ENCODE measurements around the gene ADRA2B.
A peak's percentile ranks its signal among the peaks of the same experiment; 100 is the strongest.
"Not testable (repeated sequence)": the region's sequence is repeated elsewhere in the genome, so short reads cannot be mapped to it uniquely, and the experiment has no call there.

The ADRA2B gene

DNA sequence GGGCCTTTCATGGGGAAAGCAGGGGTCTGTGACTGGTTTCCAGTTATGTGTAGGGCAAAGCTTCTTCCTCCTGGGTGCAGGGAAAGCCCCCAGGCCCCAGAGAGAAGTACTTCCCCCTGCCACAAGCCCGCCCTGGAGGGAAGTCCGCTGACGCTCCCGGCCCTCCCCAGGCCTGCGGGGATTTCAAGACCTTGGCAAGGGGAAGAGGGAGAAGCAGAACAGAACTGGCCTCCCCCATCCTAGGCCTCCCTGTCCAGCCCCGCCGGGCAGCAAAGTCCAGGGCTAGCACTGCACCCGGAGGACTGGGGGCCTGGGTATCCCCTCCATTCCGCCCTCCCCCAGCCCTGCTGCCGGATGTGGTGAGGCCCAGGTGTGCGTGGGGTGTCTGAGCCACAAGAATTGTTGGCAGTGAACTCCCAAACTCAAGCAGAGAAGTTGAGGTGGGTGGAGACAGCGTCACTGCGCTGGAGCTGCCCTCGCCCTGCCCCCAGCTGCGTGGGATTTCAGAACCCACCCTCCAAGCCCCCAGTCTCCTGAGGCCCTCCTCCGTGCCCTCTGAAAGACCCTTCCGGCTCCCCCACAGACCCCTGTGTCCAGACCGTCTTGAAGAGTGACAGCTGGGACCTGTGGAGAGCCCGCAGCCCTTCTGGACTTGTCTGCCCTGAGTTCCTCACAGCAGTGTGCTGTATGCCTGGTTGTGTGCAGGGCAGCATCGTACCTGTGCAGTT lies 29.9 kb upstream of the ADRA2B start:
- Mint-ChIP-seq H3K4me1 (peaks cover 76% of the 10 kb centered on the region), H3K9me3 (no peaks in the 10 kb centered on the region), H3K4me3 (peak overlapping the region; percentile 96), H3K36me3 (ENCODE audit: insufficient read depth) (peaks cover 55% of the 10 kb centered on the region), H3K27ac (ENCODE audit: low read depth) (peak overlapping the region; percentile 97), H3K27me3 (no peaks in the 10 kb centered on the region)
- DNase-seq (ENCODE audit: low spot score in 2 of 2) (peak; percentile 74 to 87), ATAC-seq (replicated peaks; ENCODE audit: extremely low read depth, poor library complexity, severe bottlenecking) (peak; percentile 44)

DNA sequence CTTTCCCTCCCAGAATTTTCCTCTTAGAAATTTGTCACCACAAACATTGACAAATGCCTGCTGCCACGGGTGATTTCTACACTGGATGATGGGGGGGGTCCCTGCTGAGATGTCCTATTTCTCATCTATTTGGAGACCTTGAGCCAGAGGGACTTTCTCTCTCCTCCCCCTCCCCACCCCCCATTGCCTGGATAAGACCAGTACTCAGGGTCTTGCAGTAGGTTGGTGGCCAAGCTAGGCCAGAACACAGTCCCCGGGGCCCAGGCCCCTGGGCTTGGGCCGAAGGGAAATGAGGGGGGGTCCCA lies 29.4 kb upstream of the ADRA2B start:
- DNase-seq (ENCODE audit: low spot score in 2 of 2): no peak
- Mint-ChIP-seq H3K9me3 (no peaks in the 10 kb centered on the region), H3K36me3 (ENCODE audit: insufficient read depth) (peaks cover 55% of the 10 kb centered on the region), H3K4me3 (peak overlapping the region; percentile 96), H3K27ac (ENCODE audit: low read depth) (peak overlapping the region; percentile 97), H3K4me1 (peaks cover 76% of the 10 kb centered on the region), H3K27me3 (no peaks in the 10 kb centered on the region)
- no peak for ATAC-seq (replicated peaks; ENCODE audit: extremely low read depth, poor library complexity, severe bottlenecking)

DNA sequence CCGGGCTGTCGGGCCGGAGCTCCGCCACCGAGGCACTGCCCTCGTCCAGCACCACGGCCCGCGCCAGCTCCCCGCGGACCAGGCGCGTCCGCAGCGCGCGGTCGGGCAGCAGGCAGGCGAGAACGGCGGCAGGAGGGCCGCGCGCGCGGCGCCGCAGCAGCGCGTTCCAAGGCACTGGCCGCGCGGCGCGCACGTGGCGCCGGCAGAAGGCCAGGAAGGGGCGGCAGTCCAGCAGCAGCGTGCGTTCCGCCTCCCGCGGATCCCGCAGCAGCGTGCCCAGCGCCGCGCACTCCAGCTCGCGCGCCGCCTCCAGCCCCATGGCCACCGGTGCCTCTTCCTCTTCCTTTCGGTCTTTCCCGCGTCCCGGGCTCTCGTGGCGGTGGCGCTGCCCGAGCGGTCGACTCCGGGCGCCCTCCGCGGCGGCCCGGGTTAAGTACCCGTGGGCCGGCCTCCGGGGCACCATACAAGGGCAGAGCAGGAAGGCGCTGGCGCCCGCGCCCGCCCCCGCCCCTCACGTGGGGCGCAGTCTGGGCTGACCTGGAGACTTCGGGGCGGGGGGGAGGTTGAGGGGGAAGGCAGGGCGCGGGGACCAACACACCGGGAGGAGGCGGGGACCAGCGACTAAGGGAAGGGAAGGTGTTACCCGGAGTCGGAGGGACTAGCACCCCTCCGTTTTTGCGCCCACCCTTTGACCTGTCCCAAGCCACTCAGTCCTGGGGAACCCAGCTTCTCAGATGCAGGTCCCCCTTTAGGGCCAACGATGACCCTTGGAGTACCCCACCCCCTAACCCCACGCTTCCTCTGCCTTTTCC lies 28.9 kb upstream of the ADRA2B start, which contains the start of gene DUSP2:
Gene DUSP2, minus strand, starts transcription at position 405 of the 812 bp plus-strand sequence. Its CDS starts 86 bp downstream, at position 319.
- peak within 1 kb of the TSS; percentile 96 for H3K4me3 Mint-ChIP-seq
- H3K27ac Mint-ChIP-seq (ENCODE audit: low read depth): peak within 1 kb of the TSS; percentile 97
- H3K27me3 Mint-ChIP-seq: no peaks in the 10 kb centered on the region
- peak; percentile 50 for ATAC-seq (replicated peaks; ENCODE audit: extremely low read depth, poor library complexity, severe bottlenecking)
- H3K4me1 Mint-ChIP-seq: peaks cover 76% of the 10 kb centered on the region
- H3K36me3 Mint-ChIP-seq (ENCODE audit: insufficient read depth): peaks cover 54% of the 10 kb centered on the region
- H3K9me3 Mint-ChIP-seq: no peaks in the 10 kb centered on the region
- peak; percentile 80 to 88 for DNase-seq (ENCODE audit: low spot score in 2 of 2)

DNA sequence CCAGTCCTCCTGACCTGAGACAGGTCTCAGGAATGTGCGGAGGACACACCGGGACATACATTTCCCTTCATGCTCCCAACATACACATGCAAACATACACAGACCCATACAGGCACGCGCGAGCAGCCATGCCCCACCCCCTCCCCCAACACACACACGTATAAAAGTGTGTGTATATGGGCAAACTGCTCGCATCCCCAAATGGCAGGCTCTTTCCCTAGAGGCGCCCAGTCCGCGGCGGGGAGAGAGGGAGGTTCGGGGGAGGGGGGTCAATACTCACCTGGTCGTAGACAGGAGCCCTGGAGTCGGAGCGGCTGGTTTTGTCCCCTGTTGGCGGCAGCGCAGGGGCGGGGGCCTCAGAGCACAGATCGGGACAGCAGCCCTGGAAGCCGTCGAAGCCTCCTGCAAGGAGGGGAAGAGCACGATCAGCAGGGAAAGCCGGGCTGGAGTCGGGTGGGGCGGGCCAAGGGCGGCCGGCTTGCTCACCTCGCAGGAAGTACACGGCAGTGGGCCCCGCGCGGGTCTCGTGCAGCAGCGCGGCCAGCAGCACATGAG lies 28.2 kb upstream of the ADRA2B start:
- ATAC-seq (replicated peaks; ENCODE audit: extremely low read depth, poor library complexity, severe bottlenecking) (no peak), DNase-seq (ENCODE audit: low spot score in 2 of 2) (no peak)
- H3K36me3 Mint-ChIP-seq (ENCODE audit: insufficient read depth): peaks cover 54% of the 10 kb centered on the region
- peak overlapping the region; percentile 96 for H3K4me3 Mint-ChIP-seq
- H3K4me1 Mint-ChIP-seq: peaks cover 76% of the 10 kb centered on the region
- H3K27me3 Mint-ChIP-seq: no peaks in the 10 kb centered on the region
- peak overlapping the region; percentile 97 for H3K27ac Mint-ChIP-seq (ENCODE audit: low read depth)
- H3K9me3 Mint-ChIP-seq: no peaks in the 10 kb centered on the region

DNA sequence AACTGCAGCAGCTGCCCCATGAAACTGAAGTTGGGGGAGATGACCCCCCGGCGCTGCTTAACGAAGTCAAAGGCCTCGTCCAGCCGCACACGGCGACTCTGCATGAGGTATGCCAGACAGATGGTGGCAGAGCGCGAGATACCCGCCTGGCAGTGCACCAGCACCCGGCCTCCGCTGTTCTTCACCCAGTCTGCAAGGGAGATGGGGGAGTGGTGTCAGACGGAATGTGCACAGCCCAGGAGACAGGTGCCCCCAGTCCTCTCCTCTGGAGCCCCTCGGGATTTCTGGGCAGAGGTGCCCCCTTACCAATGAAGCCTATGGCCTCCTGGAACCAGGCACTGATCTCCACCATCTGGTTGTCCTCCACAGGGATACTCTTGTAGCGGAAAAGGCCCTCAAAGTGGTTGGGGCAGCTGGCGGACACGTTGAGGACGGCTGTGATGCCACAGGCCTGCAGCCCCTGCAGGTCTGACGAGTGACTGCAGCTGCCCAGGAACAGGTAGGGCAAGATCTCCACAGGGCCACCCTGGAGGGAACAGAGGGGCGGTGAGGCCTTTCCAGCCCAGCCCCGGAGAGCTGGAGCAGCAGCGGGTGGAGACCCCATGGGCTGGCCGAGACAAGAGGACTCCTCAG lies 27.6 kb upstream of the ADRA2B start:
- DNase-seq (ENCODE audit: low spot score in 2 of 2): no peak
- peaks cover 54% of the 10 kb centered on the region for H3K36me3 Mint-ChIP-seq (ENCODE audit: insufficient read depth)
- ATAC-seq (replicated peaks; ENCODE audit: extremely low read depth, poor library complexity, severe bottlenecking): no peak
- peaks cover 75% of the 10 kb centered on the region for H3K4me1 Mint-ChIP-seq
- peak overlapping the region; percentile 97 for H3K27ac Mint-ChIP-seq (ENCODE audit: low read depth)
- H3K27me3 Mint-ChIP-seq: no peaks in the 10 kb centered on the region
- no peaks in the 10 kb centered on the region for H3K9me3 Mint-ChIP-seq
- H3K4me3 Mint-ChIP-seq: peak overlapping the region; percentile 96

DNA sequence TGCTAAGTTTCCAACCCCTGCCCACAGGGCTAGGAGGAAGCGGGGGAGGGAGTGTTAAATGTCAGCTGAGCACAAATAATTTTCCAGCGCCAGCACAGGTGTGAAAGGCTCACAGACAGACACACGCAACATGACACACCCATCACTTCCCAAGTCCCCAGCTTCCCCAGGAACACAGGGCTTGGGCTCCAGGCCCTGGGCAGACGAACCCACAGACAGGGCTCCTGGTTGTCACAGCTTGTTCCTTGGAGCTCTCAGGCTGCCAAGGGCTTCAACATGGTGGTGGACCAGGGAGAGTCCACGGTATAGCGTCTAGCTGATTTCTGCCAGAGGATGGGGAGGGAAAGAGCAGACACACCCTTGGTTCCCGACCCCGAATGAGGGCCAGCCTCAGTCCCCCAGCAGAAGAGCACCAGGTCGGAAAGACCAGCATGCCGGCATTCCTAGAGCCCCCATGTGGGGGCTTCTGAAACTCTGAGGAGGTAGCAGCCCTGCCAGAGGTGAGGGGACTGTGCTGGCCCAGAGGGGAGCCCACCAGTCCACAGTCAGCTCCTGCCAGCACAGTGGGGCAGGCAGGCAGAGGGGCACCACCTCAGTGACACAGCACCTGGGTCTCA lies 27.0 kb upstream of the ADRA2B start:
- Mint-ChIP-seq H3K9me3 (no peaks in the 10 kb centered on the region), H3K4me3 (peak overlapping the region; percentile 96), H3K27ac (ENCODE audit: low read depth) (peak overlapping the region; percentile 97), H3K36me3 (ENCODE audit: insufficient read depth) (peaks cover 53% of the 10 kb centered on the region), H3K4me1 (peaks cover 75% of the 10 kb centered on the region), H3K27me3 (no peaks in the 10 kb centered on the region)
- ATAC-seq (replicated peaks; ENCODE audit: extremely low read depth, poor library complexity, severe bottlenecking) (no peak), DNase-seq (ENCODE audit: low spot score in 2 of 2) (no peak)

DNA sequence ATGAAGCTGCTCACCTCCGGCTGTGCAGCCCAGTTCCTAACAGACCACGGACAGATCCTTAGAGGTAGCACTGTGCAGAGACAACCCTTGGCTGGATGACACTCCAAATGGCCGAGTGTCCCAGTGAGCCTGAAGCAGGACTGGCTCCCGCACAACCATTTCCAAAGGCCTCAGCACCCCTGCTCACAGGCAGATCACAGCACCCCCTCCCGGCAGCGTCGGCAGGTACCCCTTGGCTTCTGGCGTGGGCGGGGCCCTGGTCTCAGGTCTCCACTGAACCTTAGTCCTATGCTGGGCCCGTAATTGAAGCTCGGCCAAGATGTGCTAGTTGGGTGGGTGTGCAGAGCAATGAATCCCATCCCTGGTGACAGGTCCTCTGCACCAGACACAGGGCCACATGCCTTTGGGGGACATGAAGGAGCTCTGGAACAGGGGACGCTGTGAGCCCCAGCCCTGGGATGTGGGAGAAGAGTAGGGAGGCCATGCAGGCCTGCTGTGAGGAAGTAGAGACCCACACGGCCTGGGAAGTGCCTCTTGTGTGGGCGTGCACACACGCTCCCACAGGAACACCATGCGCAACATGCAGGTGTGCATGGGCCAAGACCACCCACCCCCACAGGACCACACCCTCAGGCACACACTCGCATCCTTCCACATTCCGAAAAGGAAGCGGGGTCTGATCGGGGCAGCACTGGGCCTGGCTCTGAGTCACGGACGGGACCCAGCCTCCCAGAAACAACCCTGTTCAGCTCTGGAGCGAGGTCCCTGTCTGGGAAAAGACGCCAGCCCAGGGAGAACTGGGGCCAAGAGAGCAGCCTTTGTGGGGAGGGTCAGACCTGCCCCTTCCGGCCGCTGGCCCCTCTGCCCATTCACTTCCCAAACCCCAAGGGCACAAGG lies 26.1 kb upstream of the ADRA2B start:
- Mint-ChIP-seq H3K27ac (ENCODE audit: low read depth) (peak overlapping the region; percentile 97), H3K4me3 (peak overlapping the region; percentile 96), H3K4me1 (peaks cover 75% of the 10 kb centered on the region), H3K27me3 (no peaks in the 10 kb centered on the region), H3K9me3 (no peaks in the 10 kb centered on the region), H3K36me3 (ENCODE audit: insufficient read depth) (peaks cover 53% of the 10 kb centered on the region)
- ATAC-seq (replicated peaks; ENCODE audit: extremely low read depth, poor library complexity, severe bottlenecking): peak; percentile 7
- peak; percentile 64 to 73 for DNase-seq (ENCODE audit: low spot score in 2 of 2)

DNA sequence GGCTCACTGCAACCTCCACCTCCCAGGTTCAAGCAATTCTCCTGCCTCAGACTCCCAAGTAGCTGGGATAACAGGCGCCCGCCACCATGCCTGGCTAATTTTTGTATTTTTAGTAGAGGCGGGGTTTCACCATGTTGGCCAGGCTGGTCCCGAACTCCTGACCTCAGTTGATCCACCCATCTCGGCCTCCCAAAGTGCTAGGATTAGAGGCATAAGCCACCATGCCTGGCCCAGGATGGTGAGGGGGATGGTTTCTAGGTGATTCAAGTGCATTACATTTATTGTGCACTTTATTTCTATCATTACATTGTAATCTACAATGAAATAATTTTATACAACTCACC lies 25.2 kb upstream of the ADRA2B start:
- Mint-ChIP-seq H3K4me1 (peaks cover 73% of the 10 kb centered on the region), H3K4me3 (peak overlapping the region; percentile 96), H3K36me3 (ENCODE audit: insufficient read depth) (peaks cover 55% of the 10 kb centered on the region), H3K27ac (ENCODE audit: low read depth) (peak overlapping the region; percentile 32)
- not testable (repeated sequence) for H3K9me3 Mint-ChIP-seq; H3K27me3 Mint-ChIP-seq; ATAC-seq (replicated peaks; ENCODE audit: extremely low read depth, poor library complexity, severe bottlenecking); DNase-seq (ENCODE audit: low spot score in 2 of 2)

DNA sequence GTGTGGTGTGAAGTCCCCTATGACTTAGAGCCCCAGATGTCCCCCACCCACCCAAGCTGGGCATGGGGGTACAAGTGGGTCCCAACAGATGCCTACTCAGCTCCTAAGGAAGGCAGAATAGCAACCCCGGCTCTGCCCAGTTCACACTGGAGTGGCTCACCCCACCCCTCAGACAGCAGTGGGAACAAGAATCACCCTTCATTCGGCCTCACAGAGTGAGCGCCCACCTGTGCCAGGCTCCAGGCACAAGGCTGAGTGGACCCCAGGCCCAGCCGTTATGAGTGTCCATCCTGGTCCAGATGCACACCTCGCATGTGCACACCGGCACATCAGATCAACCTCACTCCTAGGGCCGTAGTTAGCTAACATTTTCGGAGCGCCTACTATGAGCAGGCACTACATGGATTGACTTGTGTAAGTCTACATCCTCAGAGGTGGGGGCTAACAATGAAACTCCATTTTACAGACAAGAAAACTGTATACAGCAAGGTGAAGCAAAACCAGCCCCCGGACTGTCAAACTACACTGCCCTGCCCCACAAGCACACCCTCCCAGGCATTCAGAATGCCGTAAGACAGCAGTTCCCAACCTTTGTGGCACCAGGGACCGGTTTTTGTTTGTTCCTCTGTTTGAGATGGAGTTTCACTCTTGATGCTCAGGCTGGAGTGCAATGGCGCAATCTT lies 24.7 kb upstream of the ADRA2B start:
- peaks cover 51% of the 10 kb centered on the region for H3K36me3 Mint-ChIP-seq (ENCODE audit: insufficient read depth)
- peaks cover 68% of the 10 kb centered on the region for H3K4me1 Mint-ChIP-seq
- ATAC-seq (replicated peaks; ENCODE audit: extremely low read depth, poor library complexity, severe bottlenecking) (no peak), DNase-seq (ENCODE audit: low spot score in 2 of 2) (no peak)
- no peak overlapping the region for H3K4me3 Mint-ChIP-seq
- H3K9me3 Mint-ChIP-seq: no peaks in the 10 kb centered on the region
- H3K27ac Mint-ChIP-seq (ENCODE audit: low read depth): peak overlapping the region; percentile 32
- H3K27me3 Mint-ChIP-seq: no peaks in the 10 kb centered on the region

DNA sequence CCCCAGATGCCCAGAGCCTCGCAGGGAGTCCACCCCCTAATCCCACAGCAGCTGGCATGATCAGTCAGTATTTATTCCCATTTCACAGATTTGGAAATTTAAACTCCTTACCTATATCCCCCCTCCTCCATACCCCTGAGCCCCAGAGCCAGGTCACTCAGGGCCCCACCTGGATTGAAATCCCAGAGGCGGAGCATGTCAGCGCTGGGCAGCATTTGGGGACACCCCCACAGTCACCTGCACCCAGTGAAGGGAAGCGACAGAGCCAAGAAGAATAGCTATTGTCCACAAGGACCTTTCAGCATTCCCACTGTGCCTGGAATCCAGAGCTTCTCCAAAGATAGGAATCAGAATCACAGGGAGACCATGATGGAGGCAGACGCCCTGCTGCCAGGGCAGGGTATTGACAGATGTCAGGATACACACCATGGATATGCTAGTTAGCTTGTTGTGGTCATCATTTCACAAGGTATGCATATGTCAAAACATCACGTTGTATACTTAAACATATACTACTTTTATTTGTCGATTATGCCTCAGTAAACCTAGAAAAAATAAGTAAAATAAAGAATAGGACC lies 22.9 kb upstream of the ADRA2B start:
- peak overlapping the region; percentile 81 for H3K27ac Mint-ChIP-seq (ENCODE audit: low read depth)
- H3K4me3 Mint-ChIP-seq: no peak overlapping the region
- H3K9me3 Mint-ChIP-seq: no peaks in the 10 kb centered on the region
- ATAC-seq (replicated peaks; ENCODE audit: extremely low read depth, poor library complexity, severe bottlenecking) (no peak), DNase-seq (ENCODE audit: low spot score in 2 of 2) (no peak)
- peaks cover 57% of the 10 kb centered on the region for H3K4me1 Mint-ChIP-seq
- H3K36me3 Mint-ChIP-seq (ENCODE audit: insufficient read depth): peaks cover 46% of the 10 kb centered on the region
- no peaks in the 10 kb centered on the region for H3K27me3 Mint-ChIP-seq
